Spinal cord (tissue), 10 donors: ENCODE results near the gene MN1. TPM values are rescaled to one million over a fixed set of nuclear protein-coding genes. Genes with fewer than 3 reads are reported as not detected.

Source experiments
- DNase-seq, 6 donors: peaks; one replicate each; pipeline versions ENCODE4 v3.0.0 to v3.0.0-alpha.2; 2013 to 2015; ENCODE audit warnings: low spot score in 6 of 6, low read depth in 4 of 6
- H3K27ac ChIP-seq: one replicate; pipeline ENCODE4 v1.5.1; 2013; ENCODE audit warnings: low read depth, low read length, control low read depth
- H3K27me3 ChIP-seq: one replicate; pipeline ENCODE4 v1.6.1; 2013; ENCODE audit warnings: low read length; ENCODE audit not compliant: control insufficient read depth, insufficient read depth
- H3K36me3 ChIP-seq: one replicate; pipeline ENCODE4 v1.6.1; 2013; ENCODE audit warnings: low read length; ENCODE audit not compliant: control insufficient read depth, insufficient read depth
- H3K4me1 ChIP-seq: one replicate; pipeline ENCODE4 v1.6.1; 2013; ENCODE audit warnings: low read length; ENCODE audit not compliant: control insufficient read depth, insufficient read depth
- H3K4me3 ChIP-seq: one replicate; pipeline ENCODE4 v1.5.1; 2013; ENCODE audit warnings: low read depth, low read length, control low read depth
- H3K9me3 ChIP-seq: one replicate; pipeline ENCODE4 v1.6.1; 2013; ENCODE audit warnings: low read length; ENCODE audit not compliant: control insufficient read depth, insufficient read depth
- WGBS: methylation state at CpG from one replicate; pipeline ENCODE4 v1.1.5; 2013; ENCODE audit warnings: missing lambda C conversion rate; ENCODE audit not compliant: insufficient coverage; 5-methylcytosine and 5-hydroxymethylcytosine counted together
- polyA plus RNA-seq, 2 donors: library from polyadenylated mRNA; unstranded; fragments of 120-200 nt; gene quantifications; one replicate each; pipeline ENCODE4 v1.2.1, GENCODE V29; 2013; ENCODE audit not compliant: insufficient read length in 2 of 2
- total RNA-seq, 2 donors: library from RNA; depleted of rRNA in 1 of 2; stranded (reverse); fragments of 120-200 nt in 1 of 2; fragments of >200 nt in 1 of 2; gene quantifications; one replicate each; pipeline versions ENCODE4 v1.2.3 to v1.2.4, GENCODE V29; 2013 to 2014
- donor health status: healthy.

MN1 gene
- total and polyA plus RNA-seq, 4 donors = 9.9 to 27.5 (median 25.4) TPM

- no peak overlapping the region for H3K27ac ChIP-seq
- no peaks in the 10 kb centered on the region for H3K9me3 ChIP-seq
- WGBS = 63% methylated on average over 4 of the region's 4 CpGs
Measured at GRCh38 chr22:27713461-27713860, 88.1 kb downstream of the MN1 start.

GRCh38 chr22:27711756-27712155, 89.8 kb downstream of the MN1 start:
- Histone ChIP-seq H3K4me1 (peaks cover 14% of the 10 kb centered on the region), H3K36me3 (no peaks in the 10 kb centered on the region), H3K4me3 (no peak overlapping the region), H3K27ac (no peak overlapping the region), H3K9me3 (no peaks in the 10 kb centered on the region), H3K27me3 (no peaks in the 10 kb centered on the region)
- 33% methylated on average over 1 of the region's 3 CpGs for WGBS
- no peak for DNase-seq

More at GRCh38 chr22:27713461-27713860, 88.1 kb downstream of the MN1 start:
- Histone ChIP-seq H3K4me1 (peaks cover 20% of the 10 kb centered on the region), H3K27me3 (no peaks in the 10 kb centered on the region), H3K4me3 (no peak overlapping the region), H3K36me3 (no peaks in the 10 kb centered on the region)
- DNase-seq = no peak

GRCh38 chr22:27711012-27711411, 90.5 kb downstream of the MN1 start:
- no peak overlapping the region for H3K4me3 ChIP-seq
- H3K4me1 ChIP-seq = peaks cover 14% of the 10 kb centered on the region
- no peak overlapping the region for H3K27ac ChIP-seq
- WGBS = no CpG with 5 or more reads among the region's 3 CpGs
- H3K27me3 ChIP-seq = no peaks in the 10 kb centered on the region
- no peak for DNase-seq
- H3K9me3 ChIP-seq = no peaks in the 10 kb centered on the region
- no peaks in the 10 kb centered on the region for H3K36me3 ChIP-seq

- H3K27me3 ChIP-seq = no peaks in the 10 kb centered on the region
- H3K9me3 ChIP-seq = no peaks in the 10 kb centered on the region
- H3K4me3 ChIP-seq = no peak overlapping the region
- no peak for DNase-seq
- no peaks in the 10 kb centered on the region for H3K36me3 ChIP-seq
- peaks cover 8% of the 10 kb centered on the region for H3K4me1 ChIP-seq
- no peak overlapping the region for H3K27ac ChIP-seq
- 89% methylated on average over 7 of the region's 8 CpGs for WGBS
Measured at GRCh38 chr22:27709919-27710675, 91.5 kb downstream of the MN1 start.

GRCh38 chr22:27706489-27706888, 95.1 kb downstream of the MN1 start:
- no peaks in the 10 kb centered on the region for H3K36me3 ChIP-seq
- H3K4me1 ChIP-seq = peaks cover 7% of the 10 kb centered on the region
- no peak for DNase-seq
- H3K4me3 ChIP-seq = no peak overlapping the region
- no peaks in the 10 kb centered on the region for H3K9me3 ChIP-seq
- no peak overlapping the region for H3K27ac ChIP-seq
- 90% methylated on average over 2 of the region's 5 CpGs for WGBS
- no peaks in the 10 kb centered on the region for H3K27me3 ChIP-seq

- 69% methylated on average over 5 of the region's 12 CpGs for WGBS
- DNase-seq = no peak
- Histone ChIP-seq H3K9me3 (no peaks in the 10 kb centered on the region), H3K27me3 (no peaks in the 10 kb centered on the region), H3K27ac (no peak overlapping the region), H3K36me3 (no peaks in the 10 kb centered on the region), H3K4me3 (no peak overlapping the region), H3K4me1 (peaks cover 9% of the 10 kb centered on the region)
Measured at GRCh38 chr22:27705408-27706080, 96.0 kb downstream of the MN1 start.

- Histone ChIP-seq H3K27me3 (no peaks in the 10 kb centered on the region), H3K4me1 (peaks cover 17% of the 10 kb centered on the region), H3K4me3 (no peak overlapping the region), H3K36me3 (no peaks in the 10 kb centered on the region), H3K27ac (no peak overlapping the region), H3K9me3 (no peaks in the 10 kb centered on the region)
- no peak for DNase-seq
- WGBS = 92% methylated on average over 6 of the region's 6 CpGs
Measured at GRCh38 chr22:27704581-27704980, 97.0 kb downstream of the MN1 start.

GRCh38 chr22:27699383-27700019, 102.1 kb downstream of the MN1 start:
- H3K27me3 ChIP-seq = no peaks in the 10 kb centered on the region
- H3K4me3 ChIP-seq = no peak overlapping the region
- DNase-seq = peak in 1 of 6 donors; percentile 42
- no peaks in the 10 kb centered on the region for H3K36me3 ChIP-seq
- peaks cover 23% of the 10 kb centered on the region for H3K4me1 ChIP-seq
- WGBS = 44% methylated on average over 7 of the region's 10 CpGs
- H3K9me3 ChIP-seq = peaks cover 5% of the 10 kb centered on the region
- no peak overlapping the region for H3K27ac ChIP-seq

- no peak overlapping the region for H3K27ac ChIP-seq
- no peaks in the 10 kb centered on the region for H3K27me3 ChIP-seq
- DNase-seq = no peak
- no peak overlapping the region for H3K4me3 ChIP-seq
- WGBS = 60% methylated on average over 4 of the region's 5 CpGs
- peaks cover 23% of the 10 kb centered on the region for H3K4me1 ChIP-seq
- H3K36me3 ChIP-seq = no peaks in the 10 kb centered on the region
- H3K9me3 ChIP-seq = peaks cover 5% of the 10 kb centered on the region
Measured at GRCh38 chr22:27698813-27699212, 102.7 kb downstream of the MN1 start.
